GM12892 (cell line): ENCODE results near the gene PADI2.

ENCODE experiments used
- POLR2A ChIP-seq: IDR thresholded peaks from 2 replicates; pipeline ENCODE4 v1.6.1; 2011; ENCODE audit warnings: low read depth, low read length, control low read depth
- POLR2AphosphoS5 ChIP-seq: IDR thresholded peaks from 2 replicates; pipeline ENCODE4 v1.6.1; 2011; ENCODE audit warnings: low read depth, low read length, control low read depth
- TAF1 ChIP-seq: IDR thresholded peaks from 2 replicates; pipeline ENCODE4 v1.6.1; 2011; ENCODE audit warnings: low read depth, mild to moderate bottlenecking, control low read depth, low read length, borderline replicate concordance

DNA sequence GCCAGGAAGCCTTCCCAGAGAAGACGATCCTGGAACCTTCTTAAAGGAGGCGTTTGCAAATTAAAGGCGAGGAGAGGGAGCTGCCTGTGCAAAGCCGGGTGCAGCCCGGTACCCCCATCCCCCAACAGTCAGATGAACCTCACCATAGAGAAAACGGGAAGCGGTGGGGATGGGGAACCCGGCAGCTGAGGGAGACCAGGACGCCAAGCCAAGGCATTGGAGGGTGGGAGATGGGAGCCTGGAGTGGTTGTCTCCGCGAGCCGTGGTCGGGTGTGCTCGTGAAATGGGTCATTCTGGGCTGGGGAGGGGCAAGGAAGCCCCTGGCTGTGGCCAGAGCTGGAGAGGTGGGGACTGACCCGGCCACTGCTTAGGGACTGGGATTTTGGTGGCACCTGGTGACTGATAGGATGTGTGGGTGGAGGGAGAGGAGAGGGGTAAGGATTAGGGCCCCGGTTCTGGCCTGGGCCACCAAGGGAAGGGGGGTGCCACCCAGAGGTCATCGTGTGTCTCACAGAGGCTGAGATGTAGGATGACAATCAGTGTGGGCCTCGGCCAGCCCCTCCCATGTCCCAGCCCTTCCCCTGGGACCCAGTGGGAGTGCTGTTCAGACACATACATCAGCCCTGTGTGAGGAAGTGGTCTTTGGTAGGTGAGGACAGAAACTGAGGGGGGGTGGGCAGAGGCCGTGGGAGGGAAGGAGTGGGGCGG, 676 bp upstream of the PADI2 start:
- TF ChIP-seq POLR2AphosphoS5 (no peak), POLR2A (no peak), TAF1 (no peak)
